Left lung (tissue), 10 donors: ENCODE measurements around the gene FNDC3B. TPM values are rescaled to one million over a fixed set of nuclear protein-coding genes. Genes with fewer than 3 reads are reported as not detected.

ENCODE experiments used
- ATAC-seq: fragments of 200-7000 bp; cut with Tn5 transposase; one replicate; pipeline ENCODE4 v1.9.1; 2020; ENCODE audit warnings: moderate library complexity
- DNase-seq, 4 donors: peaks; one replicate each; pipeline ENCODE4 v3.0.0-alpha.2; 2013 to 2020
- H3K27ac ChIP-seq, 2 donors: fragments of 200-600 bp; sonication (generic) in 1 of 2; one replicate each; pipeline versions ENCODE4 v1.5.0 to v1.8.0; 2020 to 2021
- H3K27me3 ChIP-seq, 2 donors: fragments of 200-600 bp; sonication (generic) in 1 of 2; one replicate each; pipeline versions ENCODE4 v1.5.0 to v1.8.0; 2020 to 2021
- H3K36me3 ChIP-seq, 2 donors: fragments of 200-600 bp; sonication (generic) in 1 of 2; one replicate each; pipeline versions ENCODE4 v1.5.0 to v1.8.0; 2020 to 2021
- H3K4me1 ChIP-seq, 2 donors: fragments of 200-600 bp; one replicate each; pipeline ENCODE4 v1.8.0; 2021
- H3K4me3 ChIP-seq, 2 donors: fragments of 200-600 bp; sonication (generic) in 1 of 2; one replicate each; pipeline versions ENCODE4 v1.5.0 to v1.8.0; 2020 to 2021; ENCODE audit warnings: mild to moderate bottlenecking in 1 of 2
- H3K9me3 ChIP-seq, 2 donors: fragments of 200-600 bp; sonication (generic) in 1 of 2; one replicate each; pipeline versions ENCODE4 v1.5.0 to v1.8.0; 2020 to 2021
- intact Hi-C, 2 donors: fragments of 100-400 bp; cut with DNase I; formaldehyde crosslinking; loops; one replicate each; pipeline versions ENCODE4 v1.11.2 to v1.14.2; 2022
- polyA plus RNA-seq, 6 donors: library from polyadenylated mRNA; unstranded; fragments of 120-200 nt; gene quantifications; one replicate each; pipeline ENCODE4 v1.2.1, GENCODE V29; 2013; ENCODE audit not compliant: insufficient read length in 6 of 6
- total RNA-seq, 2 donors: library from RNA; stranded (reverse); fragmentation: NEBNext Ultra II Directional; extraction: Animal tissue kit (Norgen Biotek cat#: 25700); gene quantifications; one replicate each; pipeline ENCODE4 v1.2.1, GENCODE V29; 2021
- TF ChIP-seq, protein P1 (sequence below), 2 donors: fragments of 200-600 bp; sonication (generic) in 1 of 2; IDR thresholded peaks; one replicate each; pipeline versions ENCODE4 v1.5.0 to v1.8.0; 2021; ENCODE audit warnings: antibody characterized with exemption in 2 of 2
- donor health status: DM: no; HTN: yes; CAD: no.
- donor health status: DM: no; HTN: no; CAD: no.

Gene FNDC3B
- total and polyA plus RNA-seq, 8 donors: 35.2 to 185 (median 42.3) TPM

DNA sequence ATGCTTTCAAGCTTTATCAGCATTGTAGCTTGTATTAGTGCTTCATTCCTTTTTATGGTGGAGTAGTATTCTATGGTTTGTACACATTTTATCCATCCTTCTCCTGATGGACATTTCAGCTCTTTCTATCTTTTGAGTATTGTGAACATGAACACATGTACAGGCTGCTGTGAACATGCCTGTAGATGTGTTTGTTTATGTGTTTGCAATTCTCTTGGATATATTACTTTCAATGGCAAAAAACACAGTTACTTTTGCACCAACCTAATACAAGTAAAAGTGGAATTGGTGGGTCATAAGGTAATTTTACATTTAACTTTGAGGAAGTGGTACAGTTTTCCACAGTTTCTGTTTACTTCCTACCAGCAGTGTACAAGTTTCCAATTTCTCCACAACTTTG is 180.4 kb downstream of the FNDC3B start:
- no peak for DNase-seq
- Histone ChIP-seq H3K36me3 (no peaks in the 10 kb centered on the region), H3K27me3 (no peaks in the 10 kb centered on the region), H3K27ac (peak overlapping the region in 1 of 2 donors; percentile 35), H3K9me3 (no peaks in the 10 kb centered on the region), H3K4me3 (no peak overlapping the region), H3K4me1 (peaks cover 13 to 72% of the 10 kb centered on the region in 2 donors)
- TF ChIP-seq, protein P1, sequence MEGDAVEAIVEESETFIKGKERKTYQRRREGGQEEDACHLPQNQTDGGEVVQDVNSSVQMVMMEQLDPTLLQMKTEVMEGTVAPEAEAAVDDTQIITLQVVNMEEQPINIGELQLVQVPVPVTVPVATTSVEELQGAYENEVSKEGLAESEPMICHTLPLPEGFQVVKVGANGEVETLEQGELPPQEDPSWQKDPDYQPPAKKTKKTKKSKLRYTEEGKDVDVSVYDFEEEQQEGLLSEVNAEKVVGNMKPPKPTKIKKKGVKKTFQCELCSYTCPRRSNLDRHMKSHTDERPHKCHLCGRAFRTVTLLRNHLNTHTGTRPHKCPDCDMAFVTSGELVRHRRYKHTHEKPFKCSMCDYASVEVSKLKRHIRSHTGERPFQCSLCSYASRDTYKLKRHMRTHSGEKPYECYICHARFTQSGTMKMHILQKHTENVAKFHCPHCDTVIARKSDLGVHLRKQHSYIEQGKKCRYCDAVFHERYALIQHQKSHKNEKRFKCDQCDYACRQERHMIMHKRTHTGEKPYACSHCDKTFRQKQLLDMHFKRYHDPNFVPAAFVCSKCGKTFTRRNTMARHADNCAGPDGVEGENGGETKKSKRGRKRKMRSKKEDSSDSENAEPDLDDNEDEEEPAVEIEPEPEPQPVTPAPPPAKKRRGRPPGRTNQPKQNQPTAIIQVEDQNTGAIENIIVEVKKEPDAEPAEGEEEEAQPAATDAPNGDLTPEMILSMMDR (IDR thresholded peaks at IDR 0.05): no peak
- ATAC-seq: no peak
- intact Hi-C loops: no loop called here

DNA sequence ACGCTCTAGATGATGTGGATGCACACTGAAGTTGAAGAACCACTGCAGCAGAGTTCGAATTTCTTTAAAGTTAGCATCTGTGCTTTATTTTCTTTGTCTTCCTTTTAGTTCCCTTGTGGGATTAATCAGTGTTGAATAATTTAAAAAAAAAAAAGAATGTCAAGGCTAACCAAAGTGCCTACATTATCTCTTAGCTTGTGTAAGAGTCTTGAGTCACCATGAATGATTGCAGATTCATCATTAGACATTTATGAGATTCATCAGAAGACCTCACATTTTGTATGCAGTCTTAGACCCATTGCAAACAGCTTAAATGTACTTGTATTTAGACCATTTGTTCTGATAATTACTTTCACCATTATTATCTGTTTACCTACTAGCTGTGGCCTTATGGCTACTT is 182.2 kb downstream of the FNDC3B start:
- H3K4me1 ChIP-seq: peaks cover 13 to 65% of the 10 kb centered on the region in 2 donors
- H3K36me3 ChIP-seq: peaks cover 0 to 5% of the 10 kb centered on the region in 2 donors
- H3K9me3 ChIP-seq: no peaks in the 10 kb centered on the region
- H3K27ac ChIP-seq: no peak overlapping the region
- H3K27me3 ChIP-seq: no peaks in the 10 kb centered on the region
- no peak overlapping the region for H3K4me3 ChIP-seq
- TF ChIP-seq, protein P1 (IDR thresholded peaks at IDR 0.05): no peak
- intact Hi-C loops: no loop called here
- no peak for DNase-seq
- peak; percentile 21 for ATAC-seq

DNA sequence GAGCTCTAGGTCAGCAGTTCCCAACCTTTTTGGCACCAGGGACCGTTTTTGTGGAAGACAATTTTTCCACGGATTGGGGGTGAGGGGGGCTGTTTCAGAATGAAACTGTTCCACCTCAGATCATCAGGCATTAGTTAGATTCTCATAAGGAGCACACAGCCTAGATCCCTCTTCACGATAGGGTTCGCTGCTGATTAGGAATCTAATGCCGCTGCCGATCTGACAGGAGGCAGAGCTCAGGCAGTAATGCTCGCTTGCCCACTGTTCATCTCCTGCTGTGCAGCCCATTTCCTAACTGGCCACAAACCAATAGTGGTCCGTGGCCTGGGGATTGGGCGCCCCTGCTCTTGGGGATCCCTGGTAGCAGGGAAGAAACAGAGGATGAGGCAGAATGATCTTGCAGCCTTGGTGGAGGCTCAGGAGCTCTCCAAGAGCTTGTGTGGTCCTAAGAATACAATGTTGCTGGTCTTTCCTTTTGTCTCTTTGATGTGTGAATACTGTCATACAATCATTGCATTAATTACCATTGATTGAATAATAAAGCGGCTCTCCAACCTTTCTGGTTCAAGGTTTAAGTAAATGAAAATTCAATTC is 183.2 kb downstream of the FNDC3B start:
- H3K4me3 ChIP-seq: no peak overlapping the region
- ATAC-seq: no peak
- H3K27me3 ChIP-seq: no peaks in the 10 kb centered on the region
- TF ChIP-seq, protein P1 (IDR thresholded peaks at IDR 0.05): no peak
- H3K4me1 ChIP-seq: peaks cover 13 to 65% of the 10 kb centered on the region in 2 donors
- H3K27ac ChIP-seq: no peak overlapping the region
- DNase-seq: no peak
- intact Hi-C loops: no loop called here
- H3K36me3 ChIP-seq: peaks cover 0 to 15% of the 10 kb centered on the region in 2 donors
- H3K9me3 ChIP-seq: no peaks in the 10 kb centered on the region

GRCh38 chr3:172223870-172224269 is 184.5 kb downstream of the FNDC3B start:
- TF ChIP-seq, protein P1 (IDR thresholded peaks at IDR 0.05): no peak
- H3K36me3 ChIP-seq: peaks cover 0 to 19% of the 10 kb centered on the region in 2 donors
- DNase-seq (no peak), ATAC-seq (no peak)
- H3K4me3 ChIP-seq: no peak overlapping the region
- intact Hi-C loops: no loop called here
- no peak overlapping the region for H3K27ac ChIP-seq
- no peaks in the 10 kb centered on the region for H3K27me3 ChIP-seq
- H3K9me3 ChIP-seq: no peaks in the 10 kb centered on the region
- peaks cover 10 to 52% of the 10 kb centered on the region in 2 donors for H3K4me1 ChIP-seq

DNA sequence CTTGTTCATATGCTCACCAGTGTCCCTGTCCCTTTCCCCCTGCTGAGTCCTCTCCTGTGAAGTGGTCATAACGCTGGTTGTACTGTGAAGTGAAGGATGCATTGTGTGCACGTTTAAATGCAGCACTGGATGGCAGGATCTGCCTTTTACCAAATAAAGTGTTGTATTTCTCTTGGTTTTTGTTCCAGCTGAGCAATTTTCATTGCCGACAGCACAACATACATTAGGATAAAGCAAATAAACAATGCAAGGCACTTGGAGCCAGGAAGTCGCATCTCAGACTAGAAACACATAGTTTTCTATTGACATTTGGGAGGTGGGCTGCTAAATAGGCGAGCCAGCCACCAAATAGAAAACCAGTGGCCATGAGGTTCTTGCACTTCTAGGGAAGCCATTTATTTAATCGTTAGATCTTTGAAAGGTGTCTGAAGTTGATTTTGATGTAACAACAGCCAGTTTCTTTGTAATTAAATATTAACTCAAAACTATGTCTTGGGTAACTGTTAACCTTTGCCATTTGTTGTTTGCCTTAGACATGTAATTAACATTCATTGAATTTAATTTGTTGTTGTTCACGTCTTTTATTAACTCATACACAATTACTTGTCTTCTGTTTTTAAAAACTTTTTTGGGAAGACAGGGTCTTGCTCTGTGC is 185.3 kb downstream of the FNDC3B start:
- Histone ChIP-seq H3K36me3 (peaks cover 0 to 19% of the 10 kb centered on the region in 2 donors), H3K27me3 (no peaks in the 10 kb centered on the region), H3K4me3 (no peak overlapping the region), H3K4me1 (peaks cover 3 to 43% of the 10 kb centered on the region in 2 donors), H3K27ac (no peak overlapping the region), H3K9me3 (no peaks in the 10 kb centered on the region)
- intact Hi-C loops: no loop called here
- TF ChIP-seq, protein P1 (IDR thresholded peaks at IDR 0.05): no peak
- DNase-seq: no peak
- no peak for ATAC-seq
